ENCODE data around the gene IKBKE. TPM values are rescaled to one million over a fixed set of nuclear protein-coding genes. Genes with fewer than 3 reads are reported as not detected.

The IKBKE gene
- total and polyA plus RNA-seq, 2 donors from 2014 or later: 3.4 to 14.5 TPM

DNA sequence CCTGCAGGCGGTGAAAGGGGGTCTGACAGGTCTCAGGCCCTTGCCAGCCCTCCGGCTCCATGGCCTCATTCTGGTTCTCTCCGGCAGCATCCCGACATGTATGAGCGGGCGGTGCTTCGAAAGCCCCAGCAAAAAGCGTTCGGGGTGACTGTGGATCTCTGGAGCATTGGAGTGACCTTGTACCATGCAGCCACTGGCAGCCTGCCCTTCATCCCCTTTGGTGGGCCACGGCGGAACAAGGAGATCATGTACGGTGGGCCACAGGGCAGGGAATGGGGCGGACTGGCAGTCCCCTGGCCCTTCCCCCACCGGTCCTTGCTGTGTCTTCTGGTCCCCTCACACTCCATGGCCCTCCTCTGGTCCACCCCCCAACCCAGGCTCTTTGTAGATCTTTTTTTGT lies 6.3 kb downstream of the IKBKE start:
- Histone ChIP-seq H3K36me3 (ENCODE audit: control insufficient read depth in 2 of 3, insufficient read depth in 3 of 3, low read length in 3 of 3) (no peaks in the 10 kb centered on the region), H3K4me3 (ENCODE audit: low read length in 3 of 3) (no peak overlapping the region), H3K27ac (ENCODE audit: low read depth in 2 of 2, low read length in 2 of 2) (no peak overlapping the region), H3K27me3 (ENCODE audit: control insufficient read depth, insufficient read depth, low read length) (no peaks in the 10 kb centered on the region), H3K9me3 (ENCODE audit: control insufficient read depth in 2 of 3, insufficient read depth in 1 of 3, low read length in 3 of 3) (no peaks in the 10 kb centered on the region), H3K9ac (ENCODE audit: low read length in 3 of 3) (no peak overlapping the region), H3K4me1 (ENCODE audit: control insufficient read depth in 2 of 3, insufficient read depth in 2 of 3, low read depth in 1 of 3, low read length in 3 of 3) (no peaks in the 10 kb centered on the region)
- TF ChIP-seq, protein P1, sequence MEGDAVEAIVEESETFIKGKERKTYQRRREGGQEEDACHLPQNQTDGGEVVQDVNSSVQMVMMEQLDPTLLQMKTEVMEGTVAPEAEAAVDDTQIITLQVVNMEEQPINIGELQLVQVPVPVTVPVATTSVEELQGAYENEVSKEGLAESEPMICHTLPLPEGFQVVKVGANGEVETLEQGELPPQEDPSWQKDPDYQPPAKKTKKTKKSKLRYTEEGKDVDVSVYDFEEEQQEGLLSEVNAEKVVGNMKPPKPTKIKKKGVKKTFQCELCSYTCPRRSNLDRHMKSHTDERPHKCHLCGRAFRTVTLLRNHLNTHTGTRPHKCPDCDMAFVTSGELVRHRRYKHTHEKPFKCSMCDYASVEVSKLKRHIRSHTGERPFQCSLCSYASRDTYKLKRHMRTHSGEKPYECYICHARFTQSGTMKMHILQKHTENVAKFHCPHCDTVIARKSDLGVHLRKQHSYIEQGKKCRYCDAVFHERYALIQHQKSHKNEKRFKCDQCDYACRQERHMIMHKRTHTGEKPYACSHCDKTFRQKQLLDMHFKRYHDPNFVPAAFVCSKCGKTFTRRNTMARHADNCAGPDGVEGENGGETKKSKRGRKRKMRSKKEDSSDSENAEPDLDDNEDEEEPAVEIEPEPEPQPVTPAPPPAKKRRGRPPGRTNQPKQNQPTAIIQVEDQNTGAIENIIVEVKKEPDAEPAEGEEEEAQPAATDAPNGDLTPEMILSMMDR (IDR thresholded peaks at IDR 0.05; ENCODE audit: borderline replicate concordance, extremely low read depth, insufficient read depth): no peak
- no peak for FAIRE-seq
- DNase-seq: peak in 1 of 5 donors; percentile 61
- intact Hi-C loops (cut with DNase I): no loop called here

DNA sequence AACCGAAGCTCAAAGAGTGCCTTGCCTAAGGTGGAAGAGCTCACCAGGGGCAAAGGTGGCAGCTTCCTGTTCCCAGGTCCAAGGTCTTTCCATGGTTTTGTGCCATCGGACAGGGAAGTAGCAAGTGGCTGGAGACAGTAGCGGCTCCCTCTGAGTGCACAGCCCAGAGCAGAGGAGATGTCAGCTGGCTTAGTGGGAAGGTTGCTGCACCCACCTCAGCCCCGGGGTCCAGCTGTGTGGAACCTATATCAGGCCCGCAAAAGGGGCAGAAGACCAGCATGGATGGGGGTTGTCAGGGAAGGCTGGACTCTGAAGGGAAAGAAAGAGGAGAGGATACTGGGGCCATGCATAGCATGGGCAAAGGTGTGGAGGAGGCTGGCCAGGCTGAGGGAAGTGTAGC lies 6.8 kb downstream of the IKBKE start:
- Histone ChIP-seq H3K9ac (ENCODE audit: low read length in 3 of 3) (no peak overlapping the region), H3K36me3 (ENCODE audit: control insufficient read depth in 2 of 3, insufficient read depth in 3 of 3, low read length in 3 of 3) (no peaks in the 10 kb centered on the region), H3K27me3 (ENCODE audit: control insufficient read depth, insufficient read depth, low read length) (no peaks in the 10 kb centered on the region), H3K9me3 (ENCODE audit: control insufficient read depth in 2 of 3, insufficient read depth in 1 of 3, low read length in 3 of 3) (no peaks in the 10 kb centered on the region), H3K27ac (ENCODE audit: low read depth in 2 of 2, low read length in 2 of 2) (no peak overlapping the region), H3K4me1 (ENCODE audit: control insufficient read depth in 2 of 3, insufficient read depth in 2 of 3, low read depth in 1 of 3, low read length in 3 of 3) (no peaks in the 10 kb centered on the region), H3K4me3 (ENCODE audit: low read length in 3 of 3) (no peak overlapping the region)
- peak in 1 of 5 donors; percentile 46 for DNase-seq
- TF ChIP-seq, protein P1 (IDR thresholded peaks at IDR 0.05; ENCODE audit: borderline replicate concordance, extremely low read depth, insufficient read depth): no peak
- no peak for FAIRE-seq
- intact Hi-C loops (cut with DNase I): no loop called here

DNA sequence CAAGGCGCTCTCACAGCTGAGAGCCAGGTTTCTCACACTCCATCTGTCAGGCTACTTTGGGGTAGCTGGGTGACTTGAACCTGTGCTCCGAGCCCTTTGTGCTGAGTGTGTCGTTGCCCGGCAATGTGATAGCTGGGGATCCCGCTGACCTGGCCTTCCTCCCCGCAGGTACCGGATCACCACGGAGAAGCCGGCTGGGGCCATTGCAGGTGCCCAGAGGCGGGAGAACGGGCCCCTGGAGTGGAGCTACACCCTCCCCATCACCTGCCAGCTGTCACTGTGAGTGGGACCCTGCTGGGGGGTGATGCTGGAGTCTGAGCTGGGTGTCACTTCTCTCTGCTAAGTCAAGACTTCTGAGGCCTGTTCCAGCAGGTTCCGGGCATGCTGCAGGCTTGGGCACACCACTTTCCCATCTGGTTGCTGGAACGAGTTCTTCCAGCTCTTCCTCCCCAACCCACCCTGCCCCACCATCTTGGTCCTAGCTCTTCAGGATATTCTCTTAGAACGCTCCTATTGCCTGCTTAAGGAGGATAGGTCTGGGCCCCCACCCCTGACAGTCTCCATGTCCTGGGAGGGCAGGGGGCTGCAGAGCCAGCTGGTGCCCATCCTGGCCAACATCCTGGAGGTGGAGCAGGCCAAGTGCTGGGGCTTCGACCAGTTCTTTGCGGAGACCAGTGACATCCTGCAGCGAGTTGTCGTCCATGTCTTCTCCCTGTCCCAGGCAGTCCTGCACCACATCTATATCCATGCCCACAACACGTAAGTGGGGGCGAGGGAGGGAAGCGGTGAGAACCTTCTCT lies 7.5 kb downstream of the IKBKE start:
- peak in 1 of 5 donors; percentile 69 for DNase-seq
- Histone ChIP-seq H3K4me3 (ENCODE audit: low read length in 3 of 3) (no peak overlapping the region), H3K9me3 (ENCODE audit: control insufficient read depth in 2 of 3, insufficient read depth in 1 of 3, low read length in 3 of 3) (no peaks in the 10 kb centered on the region), H3K36me3 (ENCODE audit: control insufficient read depth in 2 of 3, insufficient read depth in 3 of 3, low read length in 3 of 3) (no peaks in the 10 kb centered on the region), H3K27ac (ENCODE audit: low read depth in 2 of 2, low read length in 2 of 2) (no peak overlapping the region), H3K9ac (ENCODE audit: low read length in 3 of 3) (no peak overlapping the region), H3K27me3 (ENCODE audit: control insufficient read depth, insufficient read depth, low read length) (no peaks in the 10 kb centered on the region), H3K4me1 (ENCODE audit: control insufficient read depth in 2 of 3, insufficient read depth in 2 of 3, low read depth in 1 of 3, low read length in 3 of 3) (no peaks in the 10 kb centered on the region)
- TF ChIP-seq, protein P1 (IDR thresholded peaks at IDR 0.05; ENCODE audit: borderline replicate concordance, extremely low read depth, insufficient read depth): no peak
- intact Hi-C loops (cut with DNase I): no loop called here
- FAIRE-seq: no peak
